Amniotic stem cell (primary cell): ENCODE data around the gene H2BW1.
"Not testable (repeated sequence)": the region's sequence is repeated elsewhere in the genome, so short reads cannot be mapped to it uniquely, and the experiment has no call there.

ENCODE experiments used
- DNase-seq: peaks from one replicate; lab custom pipeline; 2025; lab: John Stamatoyannopoulos, UW

The H2BW1 gene, protein sequence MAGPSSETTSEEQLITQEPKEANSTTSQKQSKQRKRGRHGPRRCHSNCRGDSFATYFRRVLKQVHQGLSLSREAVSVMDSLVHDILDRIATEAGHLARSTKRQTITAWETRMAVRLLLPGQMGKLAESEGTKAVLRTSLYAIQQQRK

GRCh38 chrX:104013606-104014005, at the start of gene H2BW1:
TSS of gene H2BW1 (minus strand) at chrX:104013708. CDS start at chrX:104013576, 132 bp downstream.
- DNase-seq = no peak

DNA sequence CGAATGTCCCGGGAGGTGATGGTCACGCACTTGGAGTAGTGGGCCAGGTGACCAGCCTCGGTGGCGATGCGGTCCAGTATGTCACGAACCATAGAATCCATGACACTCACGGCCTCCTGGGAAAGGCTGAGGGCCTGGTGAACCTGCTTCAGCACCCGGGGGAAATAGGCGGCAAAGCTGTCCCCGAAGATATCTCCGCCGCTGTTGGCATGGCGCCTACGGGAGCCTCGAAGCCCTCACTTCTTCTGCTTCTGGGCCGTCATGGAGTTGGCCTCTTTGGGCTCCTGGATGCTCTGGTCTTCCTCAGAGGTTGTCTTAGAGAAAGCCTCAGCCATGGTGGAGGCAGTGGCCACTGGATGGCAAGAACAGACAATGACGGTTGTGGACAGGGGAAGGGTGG, 49.1 kb upstream of the H2BW1 start:
- DNase-seq = not testable (repeated sequence)

DNA sequence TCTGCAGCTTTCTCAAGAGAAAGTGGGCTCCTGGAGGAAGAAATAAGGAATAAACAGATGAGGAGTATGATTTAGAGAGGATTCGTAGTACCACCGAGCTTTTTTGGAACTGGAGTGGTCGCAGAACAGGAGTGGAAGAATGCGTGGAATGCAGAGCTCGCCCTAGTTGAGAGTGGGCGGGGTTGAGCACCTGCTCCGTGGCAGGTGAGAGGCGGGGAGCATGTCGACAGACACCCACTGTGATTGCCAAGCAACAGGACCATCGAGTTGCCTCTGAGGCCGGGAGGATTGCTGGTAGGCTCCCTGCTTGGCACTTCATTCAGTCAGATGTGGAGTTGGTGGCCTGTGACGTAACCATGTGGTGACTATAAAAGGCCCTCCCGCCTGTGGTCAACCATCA, 41.4 kb upstream of the H2BW1 start:
- DNase-seq = not testable (repeated sequence)

DNA sequence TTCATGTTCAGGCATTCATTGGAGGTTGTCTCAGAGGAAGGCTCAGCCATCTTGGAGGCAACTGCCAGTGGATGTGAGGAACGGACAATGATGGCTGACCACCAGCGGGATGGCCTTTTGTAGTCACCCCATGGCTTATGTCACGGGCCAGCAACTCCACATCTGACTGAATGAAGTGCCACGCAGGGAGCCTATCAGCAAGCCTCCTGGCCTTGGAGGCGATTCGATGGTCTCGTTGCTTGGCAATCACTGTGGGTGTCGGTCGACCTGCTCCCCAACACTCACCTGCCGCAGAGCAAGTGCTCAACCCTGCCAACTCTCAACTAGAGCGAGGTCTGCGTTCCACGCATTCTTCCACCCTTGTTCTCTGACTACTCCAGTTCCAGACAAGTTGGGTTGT, 33.7 kb upstream of the H2BW1 start:
- no peak for DNase-seq

DNA sequence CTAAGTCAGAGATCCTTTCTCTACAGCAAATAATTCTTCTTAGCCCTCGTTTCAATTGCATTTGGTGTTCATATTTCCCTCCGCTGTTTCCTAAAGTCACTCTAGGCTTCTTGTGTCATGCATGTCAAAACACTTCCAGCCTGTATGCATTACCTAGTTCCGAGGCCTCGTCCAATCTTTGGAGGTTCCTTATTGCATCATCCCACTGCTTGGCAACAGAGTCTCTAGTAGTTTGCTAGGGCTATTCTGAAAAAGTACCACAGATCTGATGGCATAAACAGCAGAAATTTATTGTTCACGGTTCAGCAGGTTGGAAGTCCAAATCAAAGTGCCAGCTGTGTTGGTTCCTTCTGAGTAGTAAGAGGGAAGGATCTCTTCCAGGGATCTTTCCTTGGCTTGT, 32.1 kb upstream of the H2BW1 start:
- DNase-seq = no peak

GRCh38 chrX:104041003-104041402, 27.5 kb upstream of the H2BW1 start:
- no peak for DNase-seq

DNA sequence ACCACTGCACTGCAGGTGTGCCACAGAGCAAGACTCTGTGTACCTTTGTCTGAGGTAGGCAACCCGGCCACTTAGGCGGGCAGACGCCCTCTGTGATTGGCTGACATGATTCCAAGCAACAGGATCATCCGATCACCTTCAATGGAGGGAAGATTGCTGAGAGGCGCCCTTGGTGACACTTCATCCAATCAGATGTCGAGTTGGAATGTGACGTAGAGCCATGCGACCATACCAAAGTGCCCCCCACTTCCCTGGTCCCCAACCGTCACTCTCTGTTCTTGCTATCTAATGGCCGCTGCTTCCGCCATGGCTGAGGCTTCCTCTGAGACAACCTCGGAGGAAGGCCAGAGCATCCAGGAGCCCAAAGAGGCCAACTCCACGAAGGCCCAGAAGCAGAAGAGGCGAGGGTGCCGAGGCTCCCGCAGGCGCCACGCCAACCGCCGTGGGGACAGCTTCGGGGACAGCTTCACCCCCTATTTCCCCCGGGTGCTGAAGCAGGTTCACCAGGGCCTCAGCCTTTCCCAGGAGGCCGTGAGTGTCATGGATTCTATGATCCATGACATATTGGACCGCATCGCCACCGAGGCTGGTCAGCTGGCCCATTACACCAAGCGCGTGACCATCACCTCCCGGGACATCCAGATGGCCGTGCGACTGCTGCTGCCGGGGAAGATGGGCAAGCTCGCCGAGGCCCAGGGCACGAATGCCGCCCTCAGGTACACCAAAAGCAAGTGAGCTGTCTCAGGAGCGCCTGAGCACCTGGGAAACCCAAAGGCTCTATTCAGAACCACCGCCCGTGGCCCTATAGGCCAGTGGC, 26.4 kb upstream of the H2BW1 start, which contains the start of gene H2BW2:
H2BW2 (plus strand) TSS at position 268 of the 817 bp plus-strand sequence; CDS start at position 307, 39 bp downstream.
- DNase-seq = no peak

DNA sequence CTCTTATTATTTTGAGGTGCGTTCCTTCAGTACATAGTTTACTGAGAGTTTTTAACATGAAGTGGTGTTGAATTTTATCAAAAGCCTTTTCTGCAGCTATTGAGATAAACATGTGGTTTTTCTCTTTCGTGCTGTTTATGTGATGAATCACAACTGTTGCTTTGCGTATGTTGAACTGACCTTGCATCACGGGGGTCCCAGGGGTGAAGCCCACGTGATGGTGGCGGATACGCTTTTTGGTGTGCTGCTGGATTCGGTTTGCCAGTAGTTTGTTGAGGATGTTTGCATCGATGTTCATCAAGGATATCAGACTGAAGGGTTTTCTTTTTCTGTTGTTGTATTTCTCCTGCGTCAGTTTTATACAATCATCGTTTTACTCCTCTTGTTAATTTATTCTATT, 4.6 kb upstream of the H2BW1 start:
- no peak for DNase-seq

GRCh38 chrX:104015576-104015975, 2.1 kb upstream of the H2BW1 start:
- not testable (repeated sequence) for DNase-seq

DNA sequence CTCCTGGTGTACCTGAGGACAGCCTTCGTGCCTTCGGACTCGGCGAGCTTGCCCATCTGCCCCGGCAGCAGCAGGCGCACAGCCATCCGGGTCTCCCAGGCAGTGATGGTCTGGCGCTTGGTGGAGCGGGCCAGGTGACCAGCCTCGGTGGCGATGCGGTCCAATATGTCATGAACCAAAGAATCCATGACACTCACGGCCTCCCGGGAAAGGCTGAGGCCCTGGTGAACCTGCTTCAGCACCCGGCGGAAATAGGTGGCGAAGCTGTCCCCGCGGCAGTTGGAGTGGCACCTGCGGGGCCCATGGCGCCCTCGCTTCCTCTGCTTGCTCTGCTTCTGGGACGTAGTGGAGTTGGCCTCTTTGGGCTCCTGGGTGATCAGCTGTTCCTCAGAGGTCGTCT, 350 bp downstream of the H2BW1 start:
- DNase-seq = no peak

GRCh38 chrX:104008831-104009230, 4.7 kb downstream of the H2BW1 start:
- DNase-seq = no peak

DNA sequence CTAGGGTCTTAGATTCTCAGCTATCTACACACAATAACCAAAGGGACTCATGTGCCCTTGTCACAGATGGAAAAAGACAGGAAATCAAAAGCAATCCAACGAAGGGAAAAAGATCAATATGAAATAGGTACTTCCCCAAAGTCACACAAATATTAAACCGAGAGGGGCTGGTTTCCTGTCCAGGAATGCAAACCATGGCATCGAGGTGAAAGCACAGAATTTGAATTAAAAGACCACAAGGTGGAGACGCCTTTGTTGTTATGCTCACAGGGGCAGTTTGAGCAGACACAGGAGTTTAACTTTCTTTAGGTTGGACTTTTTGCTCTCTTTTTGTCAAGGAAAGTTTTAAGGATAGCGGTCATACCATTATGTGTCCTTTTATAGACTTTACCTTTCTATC, 14.3 kb downstream of the H2BW1 start:
- DNase-seq = no peak

DNA sequence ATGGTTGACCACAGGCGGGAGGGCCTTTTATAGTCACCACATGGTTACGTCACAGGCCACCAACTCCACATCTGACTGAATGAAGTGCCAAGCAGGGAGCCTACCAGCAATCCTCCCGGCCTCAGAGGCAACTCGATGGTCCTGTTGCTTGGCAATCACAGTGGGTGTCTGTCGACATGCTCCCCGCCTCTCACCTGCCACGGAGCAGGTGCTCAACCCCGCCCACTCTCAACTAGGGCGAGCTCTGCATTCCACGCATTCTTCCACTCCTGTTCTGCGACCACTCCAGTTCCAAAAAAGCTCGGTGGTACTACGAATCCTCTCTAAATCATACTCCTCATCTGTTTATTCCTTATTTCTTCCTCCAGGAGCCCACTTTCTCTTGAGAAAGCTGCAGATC, 30.0 kb downstream of the H2BW1 start:
- not testable (repeated sequence) for DNase-seq

- DNase-seq = not testable (repeated sequence)
Observed at GRCh38 chrX:103962411-103963278, 50.9 kb downstream of the H2BW1 start, which contains the start of gene TMSB15B. TSS of gene TMSB15B (plus strand) at chrX:103962627.
